Neural crest cell (in vitro differentiated cells): ENCODE results near the gene BSN. TPM values are rescaled to one million over a fixed set of nuclear protein-coding genes. Genes with fewer than 3 reads are reported as not detected.

ENCODE experiments used
- DNase-seq: peaks from one replicate; pipeline ENCODE4 v3.0.0; 2021; ENCODE audit warnings: low read depth, mixed read lengths, low spot score
- H3K27ac Mint-ChIP-seq: one replicate; pipeline ENCODE4 v1.8.0; 2021; ENCODE audit warnings: mild to moderate bottlenecking, mixed read lengths; ENCODE audit not compliant: unreplicated experiment
- H3K27me3 Mint-ChIP-seq: 2 replicates; pipeline ENCODE4 v1.8.0; 2021; ENCODE audit warnings: low read depth, mild to moderate bottlenecking, mixed read lengths
- H3K36me3 Mint-ChIP-seq: 2 replicates; pipeline ENCODE4 v1.8.0; 2021; ENCODE audit warnings: low read depth, mild to moderate bottlenecking, mixed read lengths
- H3K4me1 Mint-ChIP-seq: 2 replicates; pipeline ENCODE4 v1.8.0; 2021; ENCODE audit warnings: mixed read lengths
- H3K4me3 Mint-ChIP-seq: one replicate; pipeline ENCODE4 v1.8.0; 2021; ENCODE audit warnings: mild to moderate bottlenecking, mixed read lengths
- H3K9me3 Mint-ChIP-seq: 2 replicates; pipeline ENCODE4 v1.8.0; 2021; ENCODE audit warnings: mixed read lengths
- CTCF ChIP-seq: fragments of 200-600 bp; sonication (generic); conservative IDR thresholded peaks from 2 replicates; pipeline ENCODE4 v1.5.0; 2021; ENCODE audit warnings: antibody characterized with exemption, mild to moderate bottlenecking
- total RNA-seq: library from RNA; stranded (reverse); gene quantifications from 2 replicates; pipeline ENCODE4 v1.2.1, GENCODE V29; 2021

Gene BSN
- total RNA-seq, 1 donor from 2014 or later = 6.5 TPM

- Mint-ChIP-seq H3K4me1 (peaks cover 16% of the 10 kb centered on the region), H3K27ac (peak overlapping the region; percentile 75), H3K36me3 (peaks cover 4% of the 10 kb centered on the region), H3K27me3 (peaks cover 13% of the 10 kb centered on the region), H3K4me3 (peak overlapping the region; percentile 27), H3K9me3 (no peaks in the 10 kb centered on the region)
- DNase-seq = no peak
- TF ChIP-seq CTCF = no peak
Observed at GRCh38 chr3:49714728-49715550, 160.7 kb downstream of the BSN start.

- TF ChIP-seq CTCF = no peak
- DNase-seq = no peak
- Mint-ChIP-seq H3K27me3 (peaks cover 13% of the 10 kb centered on the region), H3K9me3 (no peaks in the 10 kb centered on the region), H3K27ac (no peak overlapping the region), H3K4me1 (peaks cover 16% of the 10 kb centered on the region), H3K36me3 (peaks cover 4% of the 10 kb centered on the region), H3K4me3 (no peak overlapping the region)
Observed at GRCh38 chr3:49715611-49716121, 161.4 kb downstream of the BSN start.

- peaks cover 12% of the 10 kb centered on the region for H3K27me3 Mint-ChIP-seq
- TF ChIP-seq CTCF = no peak
- peaks cover 16% of the 10 kb centered on the region for H3K4me1 Mint-ChIP-seq
- H3K27ac Mint-ChIP-seq = peak overlapping the region; percentile 43
- no peak overlapping the region for H3K4me3 Mint-ChIP-seq
- no peaks in the 10 kb centered on the region for H3K9me3 Mint-ChIP-seq
- H3K36me3 Mint-ChIP-seq = peaks cover 4% of the 10 kb centered on the region
- no peak for DNase-seq
Observed at GRCh38 chr3:49716169-49716568, 161.9 kb downstream of the BSN start.

- Mint-ChIP-seq H3K4me3 (no peak overlapping the region), H3K4me1 (peaks cover 16% of the 10 kb centered on the region), H3K27me3 (peaks cover 11% of the 10 kb centered on the region), H3K36me3 (peaks cover 4% of the 10 kb centered on the region), H3K27ac (no peak overlapping the region), H3K9me3 (no peaks in the 10 kb centered on the region)
- no peak for TF ChIP-seq CTCF
- peak; percentile 1 for DNase-seq
Observed at GRCh38 chr3:49716691-49717210, 162.5 kb downstream of the BSN start.

GRCh38 chr3:49717211-49717958, 163.1 kb downstream of the BSN start:
- Mint-ChIP-seq H3K27me3 (peaks cover 11% of the 10 kb centered on the region), H3K36me3 (peaks cover 4% of the 10 kb centered on the region), H3K4me1 (peaks cover 17% of the 10 kb centered on the region), H3K27ac (no peak overlapping the region), H3K9me3 (no peaks in the 10 kb centered on the region), H3K4me3 (peak overlapping the region; percentile 69)
- DNase-seq = peak; percentile 9
- TF ChIP-seq CTCF = no peak
